ENCODE data around the gene STX8.
"Not testable (repeated sequence)": the region's sequence is repeated elsewhere in the genome, so short reads cannot be mapped to it uniquely, and the experiment has no call there.

STX8 gene

GRCh38 chr17:9401434-9401833 lies 174.2 kb downstream of the STX8 start:
- DNase-seq (ENCODE audit: low read depth): peak; percentile 17

- DNase-seq (ENCODE audit: low read depth): no peak
Observed at GRCh38 chr17:9389111-9389527, 186.5 kb downstream of the STX8 start.

GRCh38 chr17:9386401-9386800 lies 189.2 kb downstream of the STX8 start:
- no peak for DNase-seq (ENCODE audit: low read depth)

- no peak for DNase-seq (ENCODE audit: low read depth)
Observed at GRCh38 chr17:9383826-9384225, 191.8 kb downstream of the STX8 start.

- no peak for DNase-seq (ENCODE audit: low read depth)
Observed at GRCh38 chr17:9382626-9383025, 193.0 kb downstream of the STX8 start.

- DNase-seq (ENCODE audit: low read depth): no peak
Observed at GRCh38 chr17:9381068-9381467, 194.6 kb downstream of the STX8 start.

- no peak for DNase-seq (ENCODE audit: low read depth)
Observed at GRCh38 chr17:9380361-9380760, 195.3 kb downstream of the STX8 start.

GRCh38 chr17:9376177-9376576 lies 199.4 kb downstream of the STX8 start:
- not testable (repeated sequence) for DNase-seq (ENCODE audit: low read depth)

GRCh38 chr17:9371019-9371418 lies 204.6 kb downstream of the STX8 start:
- DNase-seq (ENCODE audit: low read depth): no peak

- DNase-seq (ENCODE audit: low read depth): no peak
Observed at GRCh38 chr17:9370467-9370866, 205.2 kb downstream of the STX8 start.

- DNase-seq (ENCODE audit: low read depth): no peak
Observed at GRCh38 chr17:9368631-9369030, 207.0 kb downstream of the STX8 start.

- DNase-seq (ENCODE audit: low read depth): no peak
Observed at GRCh38 chr17:9367156-9367555, 208.5 kb downstream of the STX8 start.

- no peak for DNase-seq (ENCODE audit: low read depth)
Observed at GRCh38 chr17:9364837-9365430, 210.7 kb downstream of the STX8 start.

GRCh38 chr17:9363440-9364350 lies 211.9 kb downstream of the STX8 start:
- no peak for DNase-seq (ENCODE audit: low read depth)

- DNase-seq (ENCODE audit: low read depth): no peak
Observed at GRCh38 chr17:9361188-9361955, 214.2 kb downstream of the STX8 start.

- DNase-seq (ENCODE audit: low read depth): no peak
Observed at GRCh38 chr17:9360677-9361081, 214.9 kb downstream of the STX8 start.

GRCh38 chr17:9356488-9356911 lies 219.1 kb downstream of the STX8 start:
- no peak for DNase-seq (ENCODE audit: low read depth)

GRCh38 chr17:9355846-9356245 lies 219.8 kb downstream of the STX8 start:
- no peak for DNase-seq (ENCODE audit: low read depth)

GRCh38 chr17:9355231-9355630 lies 220.4 kb downstream of the STX8 start:
- DNase-seq (ENCODE audit: low read depth): not testable (repeated sequence)

- peak; percentile 35 for DNase-seq (ENCODE audit: low read depth)
Observed at GRCh38 chr17:9350080-9350479, 225.5 kb downstream of the STX8 start.

GRCh38 chr17:9346296-9346926 lies 229.2 kb downstream of the STX8 start:
- DNase-seq (ENCODE audit: low read depth): no peak

GRCh38 chr17:9343516-9343915 lies 232.1 kb downstream of the STX8 start:
- no peak for DNase-seq (ENCODE audit: low read depth)

All from HS-27A (cell line).